Spleen (tissue), 11 donors: Measurements from ENCODE around the gene DSC3. TPM values are rescaled to one million over a fixed set of nuclear protein-coding genes. Genes with fewer than 3 reads are reported as not detected.
A peak's percentile ranks its signal among the peaks of the same experiment; 100 is the strongest.

Experiments used
- DNase-seq: peaks from one replicate; pipeline ENCODE4 v3.0.0-alpha.2; 2020
- H3K27ac ChIP-seq, 8 donors: fragments of 200-600 bp; sonication (generic) in 7 of 8; 1 replicate in 4 of 8; 2 replicates in 4 of 8; pipeline versions ENCODE4 v1.5.0 to v1.8.0; 2016 to 2021; ENCODE audit warnings: inconsistent platforms in 4 of 8, mild to moderate bottlenecking in 4 of 8, moderate library complexity in 1 of 8
- H3K27me3 ChIP-seq, 7 donors: fragments of 200-600 bp; sonication (generic) in 6 of 7; replicated peaks in 1 of 7; 1 replicate in 4 of 7; 2 replicates in 3 of 7; pipeline versions ENCODE4 v1.5.0 to v1.8.0; 2016 to 2021; ENCODE audit warnings: inconsistent platforms in 3 of 7, mild to moderate bottlenecking in 1 of 7
- H3K36me3 ChIP-seq, 6 donors: fragments of 200-600 bp; sonication (generic) in 5 of 6; 1 replicate in 4 of 6; 2 replicates in 2 of 6; pipeline versions ENCODE4 v1.5.0 to v1.8.0; 2016 to 2021; ENCODE audit warnings: inconsistent platforms in 2 of 6
- H3K4me1 ChIP-seq, 6 donors: fragments of 200-600 bp; sonication (generic) in 5 of 6; 1 replicate in 3 of 6; 2 replicates in 3 of 6; pipeline versions ENCODE4 v1.5.0 to v1.8.0; 2016 to 2021; ENCODE audit warnings: inconsistent platforms in 3 of 6
- H3K4me3 ChIP-seq, 8 donors: fragments of 200-600 bp; sonication (generic) in 7 of 8; 1 replicate in 4 of 8; 2 replicates in 4 of 8; pipeline versions ENCODE4 v1.5.0 to v1.8.0; 2016 to 2021; ENCODE audit warnings: inconsistent platforms in 4 of 8, mild to moderate bottlenecking in 4 of 8, moderate library complexity in 2 of 8
- H3K9me3 ChIP-seq, 8 donors: fragments of 200-600 bp; sonication (generic) in 7 of 8; 1 replicate in 4 of 8; 2 replicates in 4 of 8; pipeline versions ENCODE4 v1.5.0 to v1.8.0; 2016 to 2021; ENCODE audit warnings: inconsistent platforms in 4 of 8
- POLR2A ChIP-seq, 3 donors: fragments of 450-650 bp; IDR thresholded peaks; one replicate each; pipeline ENCODE4 v1.5.1; 2017; ENCODE audit warnings: antibody characterized with exemption in 3 of 3, mild to moderate bottlenecking in 1 of 3
- POLR2AphosphoS5 ChIP-seq, 3 donors: sonication (generic); formaldehyde crosslinking; IDR thresholded peaks; one replicate each; pipeline ENCODE4 v1.5.1; 2017; ENCODE audit warnings: antibody characterized with exemption in 3 of 3
- WGBS, 5 donors: extraction: QIAGEN DNeasy Blood & Tissue Kit in 3 of 5; methylation state at CpG; one replicate each; pipeline versions ENCODE4 v1.1.5 to v1.1.7; 2013 to 2018; 5-methylcytosine and 5-hydroxymethylcytosine counted together
- intact Hi-C: fragments of 100-400 bp; cut with DNase I; formaldehyde crosslinking; loops from one replicate; pipeline ENCODE4 v1.15.0; 2023; ENCODE audit warnings: low total_unique reads
- polyA plus RNA-seq, 3 donors: library from polyadenylated mRNA; stranded (reverse); fragments of 200-250 nt; gene quantifications; one replicate each; pipeline ENCODE4 v1.2.1, GENCODE V29; 2013
- total RNA-seq, 7 donors: library from RNA; depleted of rRNA in 3 of 7; stranded (reverse); fragments of >200 nt in 3 of 7; fragmentation: NEBNext Ultra II Directional in 4 of 7; extraction: Animal tissue kit (Norgen Biotek cat#: 25700) in 4 of 7; gene quantifications; one replicate each; pipeline versions ENCODE4 v1.1.0 to v1.2.1, GENCODE V29; 2016 to 2021
- TF ChIP-seq, protein P1 (sequence below), 11 experiments: fragments of 200-600 bp in 7 of 11; fragments of 450-650 bp in 4 of 11; sonication (generic) in 4 of 11; IDR thresholded peaks in 8 of 11; conservative IDR thresholded peaks in 3 of 11; 1 replicate in 7 of 11; 2 replicates in 4 of 11; pipeline versions ENCODE4 v1.4.0 to v1.8.0; 2016 to 2021; ENCODE audit warnings: antibody characterized with exemption in 11 of 11, inconsistent platforms in 4 of 11, mild to moderate bottlenecking in 1 of 11
- donor health status: healthy with polysubstance abuse.
- donor health status: DM: no; HTN: no; CAD: no; lungs with moderate emphysema.
- donor health status: DM: no; HTN: no; CAD: no.
- donor health status: Bipolar disorder and iron deficiency.
- donor health status: healthy.
- donor health status: DM: no; HTN: no; CAD: no.
- donor health status: DM: yes; HTN: yes; CAD: no.

Gene DSC3
- total and polyA plus RNA-seq, 10 donors = 0.03 to 0.14 (median 0.07) TPM; not detected in 6

DNA sequence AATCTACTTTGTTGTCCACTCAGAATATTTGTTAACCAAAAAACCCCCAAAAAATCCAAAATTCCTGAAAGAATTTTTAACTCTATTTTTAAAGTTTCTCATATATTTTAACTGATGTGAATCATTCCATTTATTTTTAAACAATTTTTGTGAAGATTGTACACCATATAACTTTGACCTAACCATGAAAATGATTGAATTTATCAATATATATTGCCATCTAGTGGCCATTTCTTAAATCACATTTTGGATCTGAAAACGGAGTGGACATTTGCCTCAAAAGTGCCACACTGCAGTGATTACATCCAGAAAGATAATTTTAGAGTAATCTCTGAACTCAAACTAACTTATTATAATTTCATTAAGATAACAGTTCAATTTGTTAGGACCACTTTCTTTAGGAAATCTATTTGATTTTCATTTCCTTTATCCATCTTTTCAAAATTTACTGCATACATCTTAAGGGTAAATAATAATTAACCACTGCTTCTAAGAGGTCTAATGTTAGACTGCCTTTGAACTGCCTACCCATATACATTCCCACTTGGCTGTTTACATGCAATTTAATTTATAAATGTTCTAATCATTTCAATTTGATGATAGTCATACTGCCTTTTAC, 71.1 kb downstream of the DSC3 start:
- Histone ChIP-seq H3K27me3 (no peaks in the 10 kb centered on the region), H3K9me3 (no peaks in the 10 kb centered on the region), H3K36me3 (no peaks in the 10 kb centered on the region), H3K4me3 (no peak overlapping the region), H3K4me1 (no peaks in the 10 kb centered on the region), H3K27ac (no peak overlapping the region)
- TF ChIP-seq POLR2AphosphoS5 (IDR thresholded peaks at IDR 0.05) = no peak
- TF ChIP-seq, protein P1, sequence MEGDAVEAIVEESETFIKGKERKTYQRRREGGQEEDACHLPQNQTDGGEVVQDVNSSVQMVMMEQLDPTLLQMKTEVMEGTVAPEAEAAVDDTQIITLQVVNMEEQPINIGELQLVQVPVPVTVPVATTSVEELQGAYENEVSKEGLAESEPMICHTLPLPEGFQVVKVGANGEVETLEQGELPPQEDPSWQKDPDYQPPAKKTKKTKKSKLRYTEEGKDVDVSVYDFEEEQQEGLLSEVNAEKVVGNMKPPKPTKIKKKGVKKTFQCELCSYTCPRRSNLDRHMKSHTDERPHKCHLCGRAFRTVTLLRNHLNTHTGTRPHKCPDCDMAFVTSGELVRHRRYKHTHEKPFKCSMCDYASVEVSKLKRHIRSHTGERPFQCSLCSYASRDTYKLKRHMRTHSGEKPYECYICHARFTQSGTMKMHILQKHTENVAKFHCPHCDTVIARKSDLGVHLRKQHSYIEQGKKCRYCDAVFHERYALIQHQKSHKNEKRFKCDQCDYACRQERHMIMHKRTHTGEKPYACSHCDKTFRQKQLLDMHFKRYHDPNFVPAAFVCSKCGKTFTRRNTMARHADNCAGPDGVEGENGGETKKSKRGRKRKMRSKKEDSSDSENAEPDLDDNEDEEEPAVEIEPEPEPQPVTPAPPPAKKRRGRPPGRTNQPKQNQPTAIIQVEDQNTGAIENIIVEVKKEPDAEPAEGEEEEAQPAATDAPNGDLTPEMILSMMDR (IDR thresholded peaks at IDR 0.05 in 8 of 11, conservative IDR thresholded peaks at IDR 0.05 in 3 of 11) = peak in 9 of 11 experiments; percentile 27 to 67 (median 56)
- DNase-seq = no peak
- 0 to 7% (median 2%) methylated on average over 1 of the region's 1 CpG for WGBS, 5 donors
- intact Hi-C loops = no loop called here

DNA sequence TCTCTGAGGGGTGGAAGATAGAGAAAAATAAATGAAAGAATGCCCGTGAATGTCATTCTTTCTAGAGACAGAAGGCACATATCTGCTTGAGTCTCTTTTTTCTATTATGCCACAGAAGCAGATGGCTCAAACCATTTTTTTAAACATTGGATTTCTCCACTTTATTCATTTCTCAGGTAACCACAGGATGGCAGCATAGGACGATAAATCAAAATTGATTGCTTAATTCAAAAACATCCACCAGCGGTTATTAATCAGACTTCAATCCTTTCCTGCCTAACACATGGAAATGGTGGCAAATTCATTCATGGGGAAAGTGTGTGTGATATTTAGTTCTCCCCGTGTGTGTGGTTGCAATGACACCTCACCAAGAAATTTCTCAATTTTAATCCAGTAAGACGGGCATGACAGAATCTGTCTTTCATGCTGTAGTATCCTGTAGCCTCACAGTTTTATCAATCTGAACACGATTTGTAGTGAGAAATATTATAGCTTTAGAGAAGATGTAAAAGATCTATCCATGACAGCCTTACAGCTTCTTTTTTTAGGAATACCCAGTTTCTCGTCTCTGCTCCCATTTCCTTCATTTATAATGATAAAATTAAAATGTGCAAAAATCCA, 72.2 kb downstream of the DSC3 start:
- intact Hi-C loops = no loop called here
- DNase-seq = no peak
- 40 to 51% (median 46%) methylated on average over 7 of the region's 7 CpGs for WGBS, 5 donors

DNA sequence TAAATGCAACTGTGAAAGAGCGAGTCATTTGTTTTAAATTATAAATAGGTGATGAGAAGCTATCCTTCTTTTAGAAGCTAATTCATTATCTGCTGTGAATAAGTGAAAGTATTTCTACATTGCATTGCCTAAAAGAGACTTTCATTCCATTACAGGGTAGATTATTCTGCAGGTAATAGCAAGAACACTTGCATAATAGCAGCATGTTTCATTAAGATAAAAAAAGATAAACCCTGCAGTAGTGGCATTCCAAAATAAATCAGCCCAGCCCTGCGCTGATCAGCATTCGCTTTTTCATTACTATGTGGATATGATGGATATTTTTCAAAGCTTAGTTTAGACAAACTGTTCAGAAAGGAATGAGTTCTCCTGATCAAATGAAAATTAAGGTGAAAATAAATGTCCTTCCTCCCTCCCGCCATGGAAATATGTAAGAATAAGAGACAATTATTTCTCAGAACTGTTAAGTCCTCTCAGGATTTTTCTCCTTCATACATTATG, 72.8 kb downstream of the DSC3 start:
- no peak for DNase-seq
- Histone ChIP-seq H3K27ac (no peak overlapping the region), H3K4me1 (no peaks in the 10 kb centered on the region), H3K4me3 (no peak overlapping the region), H3K36me3 (no peaks in the 10 kb centered on the region), H3K9me3 (no peaks in the 10 kb centered on the region), H3K27me3 (no peaks in the 10 kb centered on the region)
- intact Hi-C loops = no loop called here
- TF ChIP-seq POLR2A (IDR thresholded peaks at IDR 0.05) (no peak), POLR2AphosphoS5 (IDR thresholded peaks at IDR 0.05) (no peak)
- TF ChIP-seq, protein P1 (IDR thresholded peaks at IDR 0.05 in 8 of 11, conservative IDR thresholded peaks at IDR 0.05 in 3 of 11) = no peak
- 86 to 94% (median 90%) methylated on average over 4 of the region's 4 CpGs for WGBS, 5 donors

More for the DNA sequence above, 72.2 kb downstream of the DSC3 start:
- Histone ChIP-seq H3K4me3 (no peak overlapping the region), H3K27me3 (no peaks in the 10 kb centered on the region), H3K36me3 (no peaks in the 10 kb centered on the region), H3K4me1 (no peaks in the 10 kb centered on the region), H3K27ac (no peak overlapping the region), H3K9me3 (no peaks in the 10 kb centered on the region)
- no peak for TF ChIP-seq POLR2A (IDR thresholded peaks at IDR 0.05)
- TF ChIP-seq, protein P1 (IDR thresholded peaks at IDR 0.05 in 8 of 11, conservative IDR thresholded peaks at IDR 0.05 in 3 of 11) = peak in 2 of 11 experiments; percentile 11 to 15

DNA sequence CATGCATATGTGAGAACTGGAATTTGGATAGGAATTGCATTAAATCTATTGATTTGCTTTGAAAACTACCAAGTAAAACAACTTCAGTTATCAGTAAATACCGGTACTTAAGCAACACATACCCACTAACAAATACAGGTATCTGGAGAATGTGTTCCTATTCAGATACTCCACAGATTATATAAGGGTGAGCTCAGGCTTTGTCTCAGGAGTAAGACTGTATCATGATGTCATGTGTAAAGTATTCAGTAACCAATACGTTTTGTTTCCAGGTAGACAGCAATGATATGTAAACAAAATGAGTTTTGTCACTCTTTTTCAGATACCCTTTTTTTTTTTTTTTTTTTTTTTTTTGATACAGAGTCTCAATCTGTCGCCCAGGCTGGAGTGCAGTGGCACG, 74.8 kb downstream of the DSC3 start:
- H3K27ac ChIP-seq = no peak overlapping the region
- H3K4me3 ChIP-seq = no peak overlapping the region
- H3K4me1 ChIP-seq = no peaks in the 10 kb centered on the region
- intact Hi-C loops = no loop called here
- H3K9me3 ChIP-seq = no peaks in the 10 kb centered on the region
- DNase-seq = no peak
- H3K36me3 ChIP-seq = no peaks in the 10 kb centered on the region
- H3K27me3 ChIP-seq = no peaks in the 10 kb centered on the region
- WGBS, 5 donors = 80 to 90% (median 87%) methylated on average over 4 of the region's 4 CpGs
- TF ChIP-seq, protein P1 (IDR thresholded peaks at IDR 0.05 in 8 of 11, conservative IDR thresholded peaks at IDR 0.05 in 3 of 11) = no peak
- TF ChIP-seq POLR2AphosphoS5 (IDR thresholded peaks at IDR 0.05) (no peak), POLR2A (IDR thresholded peaks at IDR 0.05) (no peak)
